Sigmoid colon (tissue), 4 donors: ENCODE data around the gene REPS1.

Experiments used
- CTCF ChIP-seq, 4 experiments: fragments of 450-650 bp in 3 of 4; fragments of 200-600 bp in 1 of 4; IDR thresholded peaks; one replicate each; pipeline ENCODE4 v1.5.1; 2016 to 2019; ENCODE audit warnings: antibody characterized with exemption in 4 of 4, mild to moderate bottlenecking in 3 of 4, moderate library complexity in 2 of 4
- EP300 ChIP-seq, 4 donors: sonication (generic); formaldehyde crosslinking; IDR thresholded peaks; one replicate each; pipeline ENCODE4 v1.6.1; 2017; ENCODE audit warnings: antibody characterized with exemption in 4 of 4
- POLR2A ChIP-seq, 2 donors: fragments of 450-650 bp; IDR thresholded peaks; one replicate each; pipeline ENCODE4 v1.6.1; 2016; ENCODE audit warnings: antibody characterized with exemption in 2 of 2, mild to moderate bottlenecking in 2 of 2, moderate library complexity in 2 of 2
- POLR2AphosphoS5 ChIP-seq, 4 donors: sonication (generic); formaldehyde crosslinking; IDR thresholded peaks; one replicate each; pipeline ENCODE4 v1.6.1; 2017; ENCODE audit warnings: antibody characterized with exemption in 4 of 4

GRCh38 chr6:138981416-138981815, 6.6 kb downstream of the REPS1 start:
- TF ChIP-seq CTCF (IDR thresholded peaks at IDR 0.05), result no peak
- TF ChIP-seq POLR2A (IDR thresholded peaks at IDR 0.05), result no peak
- TF ChIP-seq POLR2AphosphoS5 (IDR thresholded peaks at IDR 0.05), result no peak
- no peak for TF ChIP-seq EP300 (IDR thresholded peaks at IDR 0.05)
